Muscle layer of duodenum (tissue), 2 donors: ENCODE data around the gene IMP3.

Experiments used
- H3K27ac ChIP-seq: one replicate; pipeline ENCODE4 v1.7.0; 2013; ENCODE audit warnings: mild to moderate bottlenecking, low read length
- H3K27me3 ChIP-seq: one replicate; pipeline ENCODE4 v1.7.0; 2013; ENCODE audit warnings: low read depth, mild to moderate bottlenecking, control low read depth, low read length
- H3K36me3 ChIP-seq, 2 donors: one replicate each; pipeline ENCODE4 v1.7.0; 2013; ENCODE audit warnings: low read length in 2 of 2, control low read depth in 1 of 2, mild to moderate bottlenecking in 1 of 2; ENCODE audit not compliant: insufficient read depth in 2 of 2, control insufficient read depth in 1 of 2
- H3K4me1 ChIP-seq, 2 donors: one replicate each; pipeline ENCODE4 v1.7.0; 2013; ENCODE audit warnings: low read length in 2 of 2, mild to moderate bottlenecking in 2 of 2, control low read depth in 1 of 2, moderate library complexity in 1 of 2; ENCODE audit not compliant: insufficient read depth in 2 of 2, control insufficient read depth in 1 of 2
- H3K4me3 ChIP-seq, 2 donors: one replicate each; pipeline ENCODE4 v1.7.0; 2013; ENCODE audit warnings: low read length in 2 of 2, low read depth in 1 of 2, mild to moderate bottlenecking in 1 of 2
- H3K9me3 ChIP-seq, 2 donors: one replicate each; pipeline ENCODE4 v1.7.0; 2013; ENCODE audit warnings: low read length in 2 of 2, control low read depth in 1 of 2, mild to moderate bottlenecking in 1 of 2; ENCODE audit not compliant: control insufficient read depth in 1 of 2
- donor health status: healthy.

IMP3 gene

DNA sequence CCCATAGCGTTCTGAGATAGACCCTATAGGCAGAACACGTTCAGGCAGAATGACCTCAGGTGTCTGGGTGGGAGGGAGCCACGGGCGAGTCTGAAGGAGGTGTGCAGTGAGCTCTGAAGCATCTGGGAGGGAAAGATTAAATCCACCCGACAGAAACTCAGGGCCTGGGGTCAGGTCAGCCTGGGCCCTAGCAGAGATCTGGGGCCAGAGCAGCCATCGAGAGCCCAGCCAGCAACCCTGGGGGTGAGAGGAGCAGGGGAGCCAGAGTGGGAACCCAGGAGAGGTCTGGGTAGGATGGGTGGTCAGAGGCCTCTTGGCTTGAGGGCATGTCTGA lies 29.8 kb upstream of the IMP3 start:
- Histone ChIP-seq H3K4me3 (no peak overlapping the region), H3K9me3 (no peaks in the 10 kb centered on the region), H3K27ac (no peak overlapping the region), H3K36me3 (peaks cover 0 to 4% of the 10 kb centered on the region in 2 donors), H3K27me3 (no peaks in the 10 kb centered on the region), H3K4me1 (peaks cover 24 to 41% of the 10 kb centered on the region in 2 donors)

DNA sequence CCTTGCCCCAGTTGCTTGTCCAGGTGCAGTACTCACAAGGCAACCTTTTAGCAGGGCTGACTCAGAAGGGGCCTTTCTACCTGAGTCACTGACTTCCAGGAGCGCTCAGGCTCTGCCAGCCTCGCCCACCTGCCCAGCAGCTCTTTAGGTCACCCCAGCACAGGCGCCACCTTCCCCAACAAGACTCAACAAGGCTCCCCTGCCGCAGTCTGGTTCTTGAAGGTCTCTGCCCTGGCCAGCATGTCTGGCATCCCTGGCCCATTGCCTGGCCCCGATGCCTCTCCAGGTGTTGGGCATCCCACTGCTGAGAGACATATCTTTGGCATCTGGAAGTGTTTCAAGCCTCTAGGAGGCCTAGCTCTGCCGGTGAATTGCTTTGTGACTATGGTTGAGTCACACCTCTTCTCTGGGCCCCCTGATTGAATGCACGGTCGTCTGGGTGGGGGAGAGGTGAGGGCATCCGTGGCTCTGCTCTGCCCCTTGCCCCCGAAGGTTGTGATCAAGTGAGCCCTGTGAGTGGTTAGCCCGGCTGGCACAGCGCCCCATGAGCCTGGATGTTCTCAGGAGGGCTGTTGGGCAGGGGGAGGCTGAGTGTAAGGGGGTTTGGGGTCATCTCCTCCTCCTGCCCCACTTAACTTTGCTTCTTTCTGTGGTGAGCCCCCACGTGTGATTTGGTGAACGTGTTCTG lies 29.3 kb upstream of the IMP3 start:
- peaks cover 24 to 37% of the 10 kb centered on the region in 2 donors for H3K4me1 ChIP-seq
- no peaks in the 10 kb centered on the region for H3K9me3 ChIP-seq
- no peaks in the 10 kb centered on the region for H3K27me3 ChIP-seq
- peaks cover 0 to 4% of the 10 kb centered on the region in 2 donors for H3K36me3 ChIP-seq
- H3K4me3 ChIP-seq, result no peak overlapping the region
- no peak overlapping the region for H3K27ac ChIP-seq

DNA sequence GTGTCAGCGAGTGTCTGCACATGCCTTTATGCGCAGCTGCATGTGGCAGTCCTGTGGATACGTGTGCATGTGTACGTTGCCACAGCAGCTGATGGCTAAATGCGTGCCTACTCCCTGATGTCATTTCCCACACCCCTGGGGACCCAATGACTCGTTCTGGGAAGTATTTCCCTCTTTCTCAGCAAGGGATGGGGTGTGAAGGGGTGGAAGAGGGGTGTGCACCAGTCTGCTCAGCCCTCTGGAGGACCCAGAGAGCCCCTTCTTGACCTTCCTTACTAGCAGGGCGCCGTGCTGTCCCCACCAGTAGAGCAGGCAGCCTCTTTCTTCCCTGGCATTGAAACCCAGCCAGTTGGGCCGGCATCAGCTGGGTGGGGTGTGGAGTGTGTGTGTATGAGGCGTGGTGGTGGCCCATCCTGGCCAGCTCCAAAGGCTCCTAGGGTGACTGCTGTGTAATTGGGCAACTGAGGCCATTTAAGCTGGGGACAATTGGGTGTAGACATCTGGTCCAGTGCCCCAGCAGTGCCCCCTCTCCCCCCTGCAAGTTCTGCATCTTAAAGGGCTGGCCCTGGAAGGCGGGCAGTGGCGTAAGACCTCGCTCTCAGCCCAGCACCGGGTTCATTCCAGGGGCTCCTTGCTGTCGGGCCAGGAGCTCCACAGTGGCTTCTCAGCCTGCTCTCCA lies 26.9 kb upstream of the IMP3 start:
- H3K36me3 ChIP-seq, result peaks cover 0 to 8% of the 10 kb centered on the region in 2 donors
- no peaks in the 10 kb centered on the region for H3K9me3 ChIP-seq
- H3K27ac ChIP-seq, result peak overlapping the region; percentile 85
- H3K4me3 ChIP-seq, result no peak overlapping the region
- no peaks in the 10 kb centered on the region for H3K27me3 ChIP-seq
- H3K4me1 ChIP-seq, result peaks cover 5 to 13% of the 10 kb centered on the region in 2 donors

DNA sequence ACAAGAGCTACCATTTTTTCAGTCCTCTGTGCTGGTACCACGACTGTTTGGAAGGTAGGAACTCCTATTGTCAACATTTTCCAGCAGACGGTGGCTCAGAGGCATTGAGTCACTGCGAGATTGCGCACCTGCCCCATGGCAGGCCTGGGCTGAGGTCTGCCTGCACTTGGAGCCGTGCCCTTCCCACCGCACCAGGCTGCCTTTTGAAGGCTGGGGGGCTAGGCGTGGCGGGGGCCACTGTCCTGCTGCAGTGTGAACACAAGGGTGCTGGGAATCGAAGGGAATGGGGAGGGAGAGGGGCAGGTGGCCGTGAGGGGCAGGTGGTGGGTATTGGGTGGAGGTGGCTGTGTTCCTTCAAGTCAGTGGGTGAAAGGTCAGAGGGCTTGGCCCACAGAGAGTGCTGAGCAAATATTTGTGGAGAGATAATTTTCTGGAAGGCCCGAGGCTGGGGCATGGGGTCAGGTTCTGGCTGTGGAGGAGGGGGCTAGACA lies 24.0 kb upstream of the IMP3 start:
- Histone ChIP-seq H3K27me3 (no peaks in the 10 kb centered on the region), H3K27ac (no peak overlapping the region), H3K4me3 (no peak overlapping the region), H3K4me1 (peaks cover 15 to 24% of the 10 kb centered on the region in 2 donors), H3K36me3 (peaks cover 0 to 15% of the 10 kb centered on the region in 2 donors), H3K9me3 (no peaks in the 10 kb centered on the region)

DNA sequence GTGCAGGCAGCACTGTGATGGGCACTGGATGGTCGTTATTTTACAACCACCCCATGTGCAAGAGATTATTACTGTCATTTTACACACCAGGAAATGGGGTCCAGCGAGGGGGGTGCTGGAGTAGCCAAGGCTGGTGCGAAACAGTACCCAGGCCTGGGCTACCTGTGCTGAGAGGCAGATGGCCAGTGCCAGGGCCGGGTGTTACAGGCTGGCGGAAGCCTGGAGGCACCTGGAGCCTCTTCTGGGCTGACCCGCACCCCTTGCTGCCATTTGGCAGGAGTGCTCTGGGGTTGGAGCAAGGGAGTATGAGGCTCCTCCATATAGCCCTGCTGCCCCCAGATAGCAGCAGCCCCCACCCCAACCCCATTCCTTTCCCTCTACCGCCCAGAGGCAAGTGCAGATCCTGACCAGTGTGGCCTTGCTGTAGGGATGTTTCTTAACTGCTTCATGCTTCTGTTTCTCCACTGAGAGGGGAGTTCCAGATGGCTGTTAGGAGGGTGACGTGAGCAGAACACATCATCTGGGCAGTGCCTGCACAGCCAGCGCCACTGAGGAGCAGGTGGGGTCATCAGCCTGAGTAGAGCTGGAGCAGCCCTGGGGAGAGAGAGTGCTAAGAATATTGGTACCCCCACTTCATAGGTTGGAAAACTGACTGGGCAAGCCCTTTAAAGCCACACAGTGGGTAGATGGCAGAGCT lies 22.9 kb upstream of the IMP3 start:
- Histone ChIP-seq H3K4me1 (peaks cover 15 to 24% of the 10 kb centered on the region in 2 donors), H3K36me3 (peaks cover 0 to 22% of the 10 kb centered on the region in 2 donors), H3K27ac (no peak overlapping the region), H3K27me3 (no peaks in the 10 kb centered on the region), H3K4me3 (no peak overlapping the region), H3K9me3 (no peaks in the 10 kb centered on the region)

DNA sequence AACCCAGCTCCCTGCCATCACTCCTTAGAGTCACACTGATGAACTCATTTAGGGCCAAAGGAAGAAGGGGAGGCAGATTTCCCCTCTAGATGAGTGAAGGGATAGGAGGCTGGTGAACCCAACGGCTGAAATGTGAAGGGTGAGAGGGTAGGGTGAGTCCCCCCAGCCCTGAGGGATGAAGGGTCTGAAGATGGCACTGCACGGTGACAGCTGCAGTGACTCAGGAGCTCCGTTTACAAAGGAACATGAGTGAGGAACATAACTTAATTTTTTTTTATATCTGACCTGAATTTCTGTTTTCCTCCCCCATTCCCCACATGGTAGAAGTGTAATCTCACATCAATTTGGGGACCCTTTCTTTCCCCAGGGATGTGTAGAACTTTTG lies 21.7 kb upstream of the IMP3 start:
- peak overlapping the region; percentile 14 to 34 for H3K4me3 ChIP-seq
- peak overlapping the region; percentile 94 for H3K27ac ChIP-seq
- no peaks in the 10 kb centered on the region for H3K27me3 ChIP-seq
- H3K36me3 ChIP-seq, result peaks cover 5 to 30% of the 10 kb centered on the region in 2 donors
- H3K4me1 ChIP-seq, result peaks cover 13 to 15% of the 10 kb centered on the region in 2 donors
- no peaks in the 10 kb centered on the region for H3K9me3 ChIP-seq

DNA sequence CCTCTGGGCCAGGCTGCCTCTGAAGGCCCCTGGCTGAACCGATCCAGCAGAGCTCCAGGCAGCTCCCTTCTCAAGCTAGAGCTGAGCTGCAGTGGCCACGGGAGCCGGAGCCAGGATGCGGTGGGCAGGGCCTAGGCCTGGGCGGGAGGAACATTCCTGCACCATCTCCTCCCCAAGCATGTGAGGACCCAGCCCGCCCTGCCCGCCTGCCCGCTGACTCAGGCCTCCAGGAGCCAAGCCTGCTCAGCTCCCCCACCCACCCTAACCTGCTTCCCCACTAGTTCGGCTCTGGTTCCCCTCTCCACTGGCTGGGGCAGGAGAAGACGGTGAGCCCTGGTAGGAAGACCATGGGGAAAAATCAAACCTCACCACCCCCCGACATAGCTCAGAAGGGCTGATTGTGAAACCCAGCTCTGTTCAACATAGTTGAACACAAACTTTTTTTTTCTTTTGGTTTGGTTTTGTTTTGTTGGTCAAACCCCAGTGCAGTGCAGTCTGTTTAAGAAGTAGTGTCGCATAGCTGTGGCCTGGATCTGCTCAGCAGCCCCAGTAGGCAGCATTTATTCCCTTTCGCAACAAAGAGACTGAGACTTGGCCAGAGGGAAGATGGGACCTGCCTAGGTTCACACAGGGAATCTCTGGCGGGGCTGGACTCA lies 21.2 kb upstream of the IMP3 start:
- no peaks in the 10 kb centered on the region for H3K27me3 ChIP-seq
- H3K36me3 ChIP-seq, result peaks cover 9 to 34% of the 10 kb centered on the region in 2 donors
- H3K27ac ChIP-seq, result peak overlapping the region; percentile 94
- H3K4me3 ChIP-seq, result peak overlapping the region; percentile 14 to 34
- no peaks in the 10 kb centered on the region for H3K9me3 ChIP-seq
- H3K4me1 ChIP-seq, result peaks cover 11 to 13% of the 10 kb centered on the region in 2 donors

DNA sequence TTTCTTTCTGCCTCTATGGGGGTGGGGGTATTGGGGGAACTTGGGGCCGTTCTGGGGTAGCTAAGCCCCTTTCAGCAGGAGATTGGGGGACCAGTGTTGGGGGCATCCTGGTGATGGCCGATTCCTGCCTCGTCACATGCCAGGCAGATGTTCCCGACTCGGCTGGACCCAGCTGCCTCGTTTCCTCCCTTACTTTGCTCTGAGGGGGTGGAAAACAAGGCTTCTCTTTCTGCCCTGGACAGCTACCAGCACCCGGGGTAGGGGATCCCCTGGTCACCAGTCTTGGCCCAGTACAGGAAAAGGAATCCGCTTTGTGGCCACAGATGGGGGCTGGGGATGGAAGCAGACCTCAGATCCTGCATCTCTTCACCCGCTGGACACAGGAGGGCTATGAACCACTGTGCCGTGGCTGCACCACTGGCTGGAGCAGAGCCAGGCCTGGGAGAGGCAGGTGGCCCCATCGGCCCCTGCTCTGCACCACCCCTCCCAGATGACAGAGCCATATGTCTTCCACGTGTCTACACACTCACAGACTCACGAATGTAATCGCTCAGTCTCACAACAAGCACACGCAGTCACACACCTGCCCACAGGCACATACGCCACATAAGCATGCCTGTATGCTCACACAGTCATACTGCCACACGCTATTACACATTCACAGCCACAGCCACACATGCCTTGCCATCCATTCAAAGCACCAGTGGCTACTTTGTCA lies 20.1 kb upstream of the IMP3 start:
- peaks cover 9 to 34% of the 10 kb centered on the region in 2 donors for H3K36me3 ChIP-seq
- peak overlapping the region; percentile 74 for H3K27ac ChIP-seq
- no peaks in the 10 kb centered on the region for H3K9me3 ChIP-seq
- H3K4me1 ChIP-seq, result peaks cover 11 to 15% of the 10 kb centered on the region in 2 donors
- H3K4me3 ChIP-seq, result no peak overlapping the region
- H3K27me3 ChIP-seq, result no peaks in the 10 kb centered on the region

DNA sequence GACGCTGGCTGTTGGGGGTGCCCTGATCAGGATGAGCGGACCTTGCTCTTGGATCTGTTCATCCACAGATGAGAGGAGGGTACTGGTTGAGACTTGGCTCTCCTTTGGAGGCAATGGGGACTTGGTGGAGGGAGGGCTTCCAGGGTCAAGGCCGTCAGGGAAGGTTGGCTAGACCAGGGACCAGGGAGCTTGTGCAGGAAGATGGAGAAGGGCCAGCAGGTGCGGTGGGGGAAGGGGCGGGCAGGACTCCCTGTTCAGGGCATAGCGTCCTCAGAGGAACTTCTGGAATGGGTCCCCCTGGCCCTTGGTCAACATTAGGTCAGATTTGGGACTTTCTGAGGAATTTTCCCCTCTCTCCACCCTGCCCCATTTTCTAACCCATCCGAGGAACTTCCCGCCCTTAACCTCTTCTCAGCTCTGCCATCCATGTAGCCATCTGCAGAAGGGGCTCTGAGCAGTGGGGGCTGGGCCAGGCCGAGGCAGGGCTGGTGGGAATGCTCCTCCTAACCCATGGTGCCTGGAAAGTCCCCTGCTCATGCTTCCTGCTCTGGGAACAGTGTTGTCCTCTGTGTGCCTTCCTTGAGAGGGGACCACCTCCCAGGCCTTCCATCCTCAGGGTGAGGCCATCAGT lies 19.2 kb upstream of the IMP3 start:
- H3K4me1 ChIP-seq, result peaks cover 11 to 23% of the 10 kb centered on the region in 2 donors
- no peaks in the 10 kb centered on the region for H3K27me3 ChIP-seq
- no peaks in the 10 kb centered on the region for H3K9me3 ChIP-seq
- no peak overlapping the region for H3K4me3 ChIP-seq
- peaks cover 9 to 34% of the 10 kb centered on the region in 2 donors for H3K36me3 ChIP-seq
- peak overlapping the region; percentile 41 for H3K27ac ChIP-seq

DNA sequence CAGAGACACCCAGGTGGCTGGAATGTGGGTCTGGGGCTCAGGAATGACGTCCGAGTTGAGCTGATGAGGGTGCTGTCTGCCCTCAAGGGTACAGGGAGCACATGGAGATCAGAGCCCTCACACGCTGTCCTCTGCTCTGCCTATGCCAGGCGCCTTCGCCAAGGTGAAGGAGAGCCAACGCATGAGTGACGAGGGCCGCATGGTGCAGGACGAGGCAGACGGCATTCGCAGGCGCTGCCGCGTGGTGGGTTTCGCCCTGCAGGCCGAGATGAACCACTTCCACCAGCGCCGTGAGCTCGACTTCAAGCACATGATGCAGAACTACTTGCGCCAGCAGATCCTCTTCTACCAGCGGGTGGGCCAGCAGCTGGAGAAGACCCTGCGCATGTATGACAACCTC lies 16.8 kb upstream of the IMP3 start:
- no peaks in the 10 kb centered on the region for H3K9me3 ChIP-seq
- H3K4me3 ChIP-seq, result no peak overlapping the region
- no peak overlapping the region for H3K27ac ChIP-seq
- H3K36me3 ChIP-seq, result peaks cover 11 to 30% of the 10 kb centered on the region in 2 donors
- peaks cover 21 to 45% of the 10 kb centered on the region in 2 donors for H3K4me1 ChIP-seq
- H3K27me3 ChIP-seq, result no peaks in the 10 kb centered on the region
